GM23338 (cell line): Measurements from ENCODE around the gene KDM6B. TPM values are rescaled to one million over a fixed set of nuclear protein-coding genes. Genes with fewer than 3 reads are reported as not detected.

Experiments
- ATAC-seq: fragments of 200-7000 bp; cut with Tn5 transposase; 3 replicates; pipeline ENCODE4 v1.9.1; 2020
- DNase-seq: peaks from one replicate; pipeline ENCODE4 v3.0.0-alpha.2; 2015; ENCODE audit warnings: low spot score
- H2AFZ ChIP-seq: fragments of 200-600 bp; sonication (generic); 2 replicates; pipeline ENCODE4 v1.8.0; 2016; ENCODE audit warnings: antibody characterized with exemption, mild to moderate bottlenecking, moderate library complexity
- H3F3A ChIP-seq: fragments of 200-600 bp; sonication (generic); replicated peaks from 2 replicates; pipeline ENCODE4 v1.8.0; 2017; ENCODE audit warnings: antibody characterized with exemption, mixed run types, low read depth
- H3K27ac ChIP-seq: fragments of 200-600 bp; sonication (generic); 2 replicates; pipeline ENCODE4 v1.6.1; 2016; ENCODE audit warnings: low read depth
- H3K27me3 ChIP-seq: fragments of 200-600 bp; sonication (generic); 2 replicates; pipeline ENCODE4 v1.8.0; 2016; ENCODE audit warnings: mild to moderate bottlenecking, mixed run types, moderate library complexity; ENCODE audit not compliant: insufficient read depth
- H3K36me3 ChIP-seq: fragments of 200-600 bp; sonication (generic); 2 replicates; pipeline ENCODE4 v1.8.0; 2016; ENCODE audit warnings: mild to moderate bottlenecking; ENCODE audit not compliant: insufficient read depth
- H3K4me1 ChIP-seq: fragments of 200-600 bp; sonication (generic); 2 replicates; pipeline ENCODE4 v1.8.0; 2016; ENCODE audit warnings: mild to moderate bottlenecking, moderate library complexity; ENCODE audit not compliant: insufficient read depth
- H3K4me2 ChIP-seq: fragments of 200-600 bp; sonication (generic); 2 replicates; pipeline ENCODE4 v1.7.1; 2017; ENCODE audit warnings: mixed run types
- H3K4me3 ChIP-seq: fragments of 200-600 bp; sonication (generic); 2 replicates; pipeline ENCODE4 v1.6.1; 2016; ENCODE audit warnings: mixed run types
- H3K79me2 ChIP-seq: fragments of 200-600 bp; sonication (generic); replicated peaks from 2 replicates; pipeline ENCODE4 v1.8.0; 2017; ENCODE audit warnings: mild to moderate bottlenecking; ENCODE audit not compliant: insufficient read depth
- H3K9me2 ChIP-seq: fragments of 200-600 bp; sonication (generic); 2 replicates; pipeline ENCODE4 v1.8.0; 2017; ENCODE audit not compliant: insufficient read depth
- H4K20me1 ChIP-seq: fragments of 200-600 bp; sonication (generic); replicated peaks from 2 replicates; pipeline ENCODE4 v1.8.0; 2017; ENCODE audit warnings: mild to moderate bottlenecking; ENCODE audit not compliant: insufficient read depth
- H3K27ac Mint-ChIP-seq: 2 replicates; pipeline ENCODE4 v1.8.0; 2020; ENCODE audit warnings: inconsistent platforms, mild to moderate bottlenecking, moderate library complexity, mixed read lengths
- H3K27me3 Mint-ChIP-seq: 3 replicates; pipeline ENCODE4 v1.8.0; 2022; ENCODE audit warnings: low read depth, mild to moderate bottlenecking, moderate library complexity, mixed read lengths, inconsistent platforms; ENCODE audit not compliant: insufficient read depth, poor library complexity
- H3K36me3 Mint-ChIP-seq: 3 replicates; pipeline ENCODE4 v1.8.0; 2021; ENCODE audit warnings: low read depth, mild to moderate bottlenecking, inconsistent platforms, moderate library complexity, mixed read lengths
- H3K4me1 Mint-ChIP-seq: 3 replicates; pipeline ENCODE4 v1.8.0; 2020; ENCODE audit warnings: mild to moderate bottlenecking, inconsistent platforms, mixed read lengths
- H3K4me3 Mint-ChIP-seq: 3 replicates; pipeline ENCODE4 v1.8.0; 2021; ENCODE audit warnings: moderate library complexity, mild to moderate bottlenecking, inconsistent platforms, mixed read lengths
- H3K9me3 Mint-ChIP-seq: 3 replicates; pipeline ENCODE4 v1.8.0; 2020; ENCODE audit warnings: moderate library complexity, mild to moderate bottlenecking, inconsistent platforms, mixed read lengths
- EZH2 ChIP-seq: fragments of 200-600 bp; sonication (generic); IDR thresholded peaks from one replicate; pipeline ENCODE4 v1.8.0; 2017; ENCODE audit warnings: antibody characterized with exemption, mild to moderate bottlenecking, low read depth; ENCODE audit not compliant: unreplicated experiment
- JUNB ChIP-seq: IDR thresholded peaks from one replicate; pipeline ENCODE4 v1.6.1; 2016; ENCODE audit warnings: antibody characterized with exemption; ENCODE audit not compliant: unreplicated experiment
- STAT1 ChIP-seq: IDR thresholded peaks from one replicate; pipeline ENCODE4 v1.6.1; 2016; ENCODE audit warnings: antibody characterized with exemption; ENCODE audit not compliant: unreplicated experiment
- ZNF331 ChIP-seq: fragments of 250-450 bp; sonication (Bioruptor Pico); IDR thresholded peaks from 2 replicates; pipeline ENCODE4 v1.5.0; 2020; ENCODE audit warnings: low read depth, mild to moderate bottlenecking, moderate library complexity
- polyA plus RNA-seq: library from polyadenylated mRNA; unstranded; fragments of >200 nt; fragmentation: Nextera tagmentation; extraction: Ambion mirVana; gene quantifications from 2 replicates; pipeline ENCODE4 v1.2.1, GENCODE V29; 2016
- total RNA-seq: library from RNA; depleted of rRNA; stranded (reverse); fragments of >200 nt; shearing (Covaris generic); gene quantifications from 2 replicates; pipeline ENCODE4 v1.2.3, GENCODE V29; 2014
- TF ChIP-seq, protein P1 (sequence below): IDR thresholded peaks from 2 replicates; pipeline ENCODE4 v1.6.1; 2016; ENCODE audit warnings: antibody characterized with exemption
- TF ChIP-seq, protein P2 (sequence below): IDR thresholded peaks from one replicate; pipeline ENCODE4 v1.6.1; 2018; ENCODE audit warnings: antibody characterized with exemption; ENCODE audit not compliant: unreplicated experiment

KDM6B gene
- total and polyA plus RNA-seq, 2 experiments from 2014 or later = 1.1 to 1.4 TPM

GRCh38 chr17:7875804-7876370 is 41.9 kb downstream of the KDM6B start (continued):
- TF ChIP-seq, protein P1, sequence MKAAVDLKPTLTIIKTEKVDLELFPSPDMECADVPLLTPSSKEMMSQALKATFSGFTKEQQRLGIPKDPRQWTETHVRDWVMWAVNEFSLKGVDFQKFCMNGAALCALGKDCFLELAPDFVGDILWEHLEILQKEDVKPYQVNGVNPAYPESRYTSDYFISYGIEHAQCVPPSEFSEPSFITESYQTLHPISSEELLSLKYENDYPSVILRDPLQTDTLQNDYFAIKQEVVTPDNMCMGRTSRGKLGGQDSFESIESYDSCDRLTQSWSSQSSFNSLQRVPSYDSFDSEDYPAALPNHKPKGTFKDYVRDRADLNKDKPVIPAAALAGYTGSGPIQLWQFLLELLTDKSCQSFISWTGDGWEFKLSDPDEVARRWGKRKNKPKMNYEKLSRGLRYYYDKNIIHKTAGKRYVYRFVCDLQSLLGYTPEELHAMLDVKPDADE = no peak
- TF ChIP-seq JUNB = no peak
- TF ChIP-seq STAT1 = no peak

- DNase-seq = no peak
- no peaks in the 10 kb centered on the region for H3K79me2 ChIP-seq
- H3K9me3 Mint-ChIP-seq = no peaks in the 10 kb centered on the region
- H3K27ac ChIP-seq = no peak overlapping the region
- no peaks in the 10 kb centered on the region for H3F3A ChIP-seq
- H3K27me3 ChIP-seq = peaks cover 29% of the 10 kb centered on the region
- H2AFZ ChIP-seq = no peak overlapping the region
- H3K27ac Mint-ChIP-seq = no peak overlapping the region
- no peak overlapping the region for H3K4me2 ChIP-seq
- no peaks in the 10 kb centered on the region for H3K4me1 Mint-ChIP-seq
- ATAC-seq = no peak
- no peaks in the 10 kb centered on the region for H3K36me3 ChIP-seq
- H3K27me3 Mint-ChIP-seq = no peaks in the 10 kb centered on the region
- no peaks in the 10 kb centered on the region for H4K20me1 ChIP-seq
- H3K4me3 Mint-ChIP-seq = no peak overlapping the region
- no peaks in the 10 kb centered on the region for H3K36me3 Mint-ChIP-seq
- peaks cover 8% of the 10 kb centered on the region; the same call in 1 of the 2 replicates for H3K4me1 ChIP-seq
- TF ChIP-seq ZNF331 (no peak), EZH2 (no peak)
- TF ChIP-seq, protein P1 = no peak
- TF ChIP-seq, protein P2, sequence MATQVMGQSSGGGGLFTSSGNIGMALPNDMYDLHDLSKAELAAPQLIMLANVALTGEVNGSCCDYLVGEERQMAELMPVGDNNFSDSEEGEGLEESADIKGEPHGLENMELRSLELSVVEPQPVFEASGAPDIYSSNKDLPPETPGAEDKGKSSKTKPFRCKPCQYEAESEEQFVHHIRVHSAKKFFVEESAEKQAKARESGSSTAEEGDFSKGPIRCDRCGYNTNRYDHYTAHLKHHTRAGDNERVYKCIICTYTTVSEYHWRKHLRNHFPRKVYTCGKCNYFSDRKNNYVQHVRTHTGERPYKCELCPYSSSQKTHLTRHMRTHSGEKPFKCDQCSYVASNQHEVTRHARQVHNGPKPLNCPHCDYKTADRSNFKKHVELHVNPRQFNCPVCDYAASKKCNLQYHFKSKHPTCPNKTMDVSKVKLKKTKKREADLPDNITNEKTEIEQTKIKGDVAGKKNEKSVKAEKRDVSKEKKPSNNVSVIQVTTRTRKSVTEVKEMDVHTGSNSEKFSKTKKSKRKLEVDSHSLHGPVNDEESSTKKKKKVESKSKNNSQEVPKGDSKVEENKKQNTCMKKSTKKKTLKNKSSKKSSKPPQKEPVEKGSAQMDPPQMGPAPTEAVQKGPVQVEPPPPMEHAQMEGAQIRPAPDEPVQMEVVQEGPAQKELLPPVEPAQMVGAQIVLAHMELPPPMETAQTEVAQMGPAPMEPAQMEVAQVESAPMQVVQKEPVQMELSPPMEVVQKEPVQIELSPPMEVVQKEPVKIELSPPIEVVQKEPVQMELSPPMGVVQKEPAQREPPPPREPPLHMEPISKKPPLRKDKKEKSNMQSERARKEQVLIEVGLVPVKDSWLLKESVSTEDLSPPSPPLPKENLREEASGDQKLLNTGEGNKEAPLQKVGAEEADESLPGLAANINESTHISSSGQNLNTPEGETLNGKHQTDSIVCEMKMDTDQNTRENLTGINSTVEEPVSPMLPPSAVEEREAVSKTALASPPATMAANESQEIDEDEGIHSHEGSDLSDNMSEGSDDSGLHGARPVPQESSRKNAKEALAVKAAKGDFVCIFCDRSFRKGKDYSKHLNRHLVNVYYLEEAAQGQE = no peak
- H3K4me3 ChIP-seq = no peak overlapping the region
- no peaks in the 10 kb centered on the region for H3K9me2 ChIP-seq
Observed at GRCh38 chr17:7878234-7878633, 44.2 kb downstream of the KDM6B start.
